ENCODE results near the gene C1orf21.

GRCh38 chr1:184476187-184476586 is 89.4 kb downstream of the C1orf21 start:
- TF ChIP-seq SMAD3 (CRISPR knock-in tag; IDR thresholded peaks at IDR 0.05; ENCODE audit: borderline replicate concordance) (no peak), ZNF232 (CRISPR knock-in tag; IDR thresholded peaks at IDR 0.05) (no peak), CTCF (IDR thresholded peaks at IDR 0.05) (no peak), ETV6 (CRISPR knock-in tag; IDR thresholded peaks at IDR 0.05) (no peak), USF2 (CRISPR knock-in tag; IDR thresholded peaks at IDR 0.05) (no peak), FOXP4 (CRISPR knock-in tag; IDR thresholded peaks at IDR 0.05) (no peak), RELA (CRISPR knock-in tag; IDR thresholded peaks at IDR 0.05; ENCODE audit: borderline replicate concordance) (no peak), TEAD4 (CRISPR knock-in tag; IDR thresholded peaks at IDR 0.05) (no peak), CREB1 (CRISPR knock-in tag; IDR thresholded peaks at IDR 0.05) (no peak)
- TF ChIP-seq, protein P1, sequence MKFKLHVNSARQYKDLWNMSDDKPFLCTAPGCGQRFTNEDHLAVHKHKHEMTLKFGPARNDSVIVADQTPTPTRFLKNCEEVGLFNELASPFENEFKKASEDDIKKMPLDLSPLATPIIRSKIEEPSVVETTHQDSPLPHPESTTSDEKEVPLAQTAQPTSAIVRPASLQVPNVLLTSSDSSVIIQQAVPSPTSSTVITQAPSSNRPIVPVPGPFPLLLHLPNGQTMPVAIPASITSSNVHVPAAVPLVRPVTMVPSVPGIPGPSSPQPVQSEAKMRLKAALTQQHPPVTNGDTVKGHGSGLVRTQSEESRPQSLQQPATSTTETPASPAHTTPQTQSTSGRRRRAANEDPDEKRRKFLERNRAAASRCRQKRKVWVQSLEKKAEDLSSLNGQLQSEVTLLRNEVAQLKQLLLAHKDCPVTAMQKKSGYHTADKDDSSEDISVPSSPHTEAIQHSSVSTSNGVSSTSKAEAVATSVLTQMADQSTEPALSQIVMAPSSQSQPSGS (CRISPR knock-in tag; IDR thresholded peaks at IDR 0.05; ENCODE audit: borderline replicate concordance, low read depth) = no peak
- TF ChIP-seq, protein P2, sequence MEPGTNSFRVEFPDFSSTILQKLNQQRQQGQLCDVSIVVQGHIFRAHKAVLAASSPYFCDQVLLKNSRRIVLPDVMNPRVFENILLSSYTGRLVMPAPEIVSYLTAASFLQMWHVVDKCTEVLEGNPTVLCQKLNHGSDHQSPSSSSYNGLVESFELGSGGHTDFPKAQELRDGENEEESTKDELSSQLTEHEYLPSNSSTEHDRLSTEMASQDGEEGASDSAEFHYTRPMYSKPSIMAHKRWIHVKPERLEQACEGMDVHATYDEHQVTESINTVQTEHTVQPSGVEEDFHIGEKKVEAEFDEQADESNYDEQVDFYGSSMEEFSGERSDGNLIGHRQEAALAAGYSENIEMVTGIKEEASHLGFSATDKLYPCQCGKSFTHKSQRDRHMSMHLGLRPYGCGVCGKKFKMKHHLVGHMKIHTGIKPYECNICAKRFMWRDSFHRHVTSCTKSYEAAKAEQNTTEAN (CRISPR knock-in tag; IDR thresholded peaks at IDR 0.05) = no peak

Measured in WTC11 (cell line).